Measurements from ENCODE around the gene GPR156. TPM values are rescaled to one million over a fixed set of nuclear protein-coding genes. Genes with fewer than 3 reads are reported as not detected.
"Not testable (repeated sequence)": the region's sequence is repeated elsewhere in the genome, so short reads cannot be mapped to it uniquely, and the experiment has no call there.

The GPR156 gene
- total RNA-seq, 1 donor from 2014 or later = 0.07 TPM

DNA sequence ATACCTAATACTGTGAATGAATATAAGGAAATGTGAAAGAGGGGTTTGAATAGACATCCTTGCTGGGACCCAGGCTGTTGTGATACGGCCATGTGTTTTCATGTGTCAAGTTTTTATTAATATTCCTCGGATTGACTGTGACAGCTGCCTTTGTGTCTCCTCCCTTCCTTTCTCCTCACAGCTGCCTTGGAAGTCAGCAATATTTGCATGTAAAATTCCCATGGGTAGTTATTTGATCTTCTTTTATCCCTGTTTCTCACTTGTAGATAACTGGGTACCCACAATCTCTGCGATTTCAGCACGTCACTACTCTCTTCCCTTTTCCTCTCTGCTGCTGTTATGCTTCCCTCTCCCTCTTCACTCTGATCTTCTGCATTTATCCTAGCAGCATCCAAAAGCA lies 9.4 kb downstream of the GPR156 start:
- intact Hi-C loops (cut with micrococcal nuclease) = no loop called here

DNA sequence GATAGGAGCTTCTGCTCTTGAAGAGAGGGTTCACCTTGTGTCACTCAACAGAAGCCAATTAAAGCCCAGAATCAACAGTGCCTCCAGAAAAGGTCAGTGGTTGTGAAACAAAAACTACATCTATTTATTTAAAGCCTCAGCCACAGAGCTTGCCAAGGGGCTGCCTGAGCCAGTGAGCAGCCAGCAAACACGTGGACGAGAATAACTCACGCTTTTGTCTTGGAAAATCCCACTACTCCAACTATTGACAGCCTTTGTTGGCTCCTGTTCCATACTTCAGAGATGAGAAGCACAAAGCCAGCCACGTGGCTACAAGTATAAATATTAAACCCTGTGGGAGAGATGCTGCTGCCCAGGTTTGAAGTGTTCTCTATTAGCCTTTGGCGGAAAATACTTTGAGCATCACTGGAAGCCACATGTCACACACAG lies 10.3 kb downstream of the GPR156 start:
- intact Hi-C loops (cut with micrococcal nuclease) = no loop called here

DNA sequence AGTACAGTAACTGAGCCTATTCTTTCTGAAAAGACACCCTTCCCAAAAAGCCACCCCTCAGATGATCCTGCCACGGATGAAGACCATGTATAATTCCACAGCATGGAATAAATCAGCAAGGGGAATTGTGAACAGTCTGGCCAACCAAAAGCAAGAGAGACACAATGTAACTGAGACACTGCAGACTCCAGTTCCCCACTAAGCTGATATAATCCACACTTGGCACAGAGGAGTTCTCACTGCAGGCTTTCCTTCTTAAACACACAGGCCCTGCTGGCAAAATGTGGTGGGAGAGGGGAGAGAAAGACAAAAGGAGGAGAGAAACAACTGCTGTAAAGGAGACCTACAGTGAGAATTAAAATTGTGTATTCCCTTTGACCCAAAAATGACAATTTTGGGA lies 12.7 kb downstream of the GPR156 start:
- intact Hi-C loops (cut with micrococcal nuclease) = no loop called here

DNA sequence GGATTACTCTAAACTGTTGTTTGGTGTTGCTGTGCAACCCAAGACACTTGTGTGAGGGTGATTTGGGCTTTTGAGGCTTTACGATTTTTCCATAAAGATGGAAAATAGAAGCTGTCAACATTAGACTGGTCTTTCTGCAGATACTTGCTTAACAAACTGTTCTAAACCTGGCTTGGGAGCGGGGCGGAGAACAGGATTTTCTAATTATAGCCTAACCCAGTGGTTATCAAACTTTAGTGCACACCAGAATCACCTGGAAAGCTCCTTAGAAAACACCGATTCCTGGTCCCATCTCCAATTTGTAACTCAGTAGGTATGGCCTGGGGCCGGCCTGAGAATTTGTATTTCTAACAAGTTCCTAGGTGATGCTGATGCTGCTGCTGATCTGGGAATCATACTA lies 19.0 kb downstream of the GPR156 start:
- intact Hi-C loops (cut with micrococcal nuclease) = no loop called here

- intact Hi-C loops (cut with micrococcal nuclease) = no loop called here
These were observed 20.1 kb downstream of the GPR156 start for GRCh38 chr3:120264963-120265362.

DNA sequence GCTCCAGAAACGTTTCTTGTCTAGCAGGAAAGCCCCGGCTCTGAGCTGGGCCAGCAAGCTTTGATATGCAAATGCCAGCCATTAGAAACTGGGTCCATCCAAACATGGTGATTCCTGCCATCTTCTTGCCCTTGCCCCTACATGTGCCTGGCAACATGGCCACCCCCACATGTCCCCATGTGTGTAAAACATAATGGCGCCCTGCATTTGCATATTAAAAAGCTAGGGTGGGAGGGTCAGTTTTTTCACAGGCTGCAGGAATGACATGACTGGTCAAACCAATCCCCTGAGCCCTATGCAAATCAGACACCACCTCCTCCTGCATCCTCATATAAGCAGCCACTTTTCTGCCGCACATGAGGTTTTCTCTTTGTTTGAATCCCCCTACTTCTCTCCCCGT lies 21.2 kb downstream of the GPR156 start:
- intact Hi-C loops (cut with micrococcal nuclease) = no loop called here

GRCh38 chr3:120258009-120258408 lies 27.0 kb downstream of the GPR156 start:
- intact Hi-C loops (cut with micrococcal nuclease) = no loop called here

GRCh38 chr3:120245386-120245785 lies 39.6 kb downstream of the GPR156 start:
- intact Hi-C loops (cut with micrococcal nuclease) = loop anchor here (2.0 kb wide), 1 partner anchor 103 kb away; the partner anchor contains the start of gene LRRC58

GRCh38 chr3:120244834-120245225 lies 40.2 kb downstream of the GPR156 start:
- intact Hi-C loops (cut with micrococcal nuclease) = loop anchor here (1.0 to 2.0 kb wide), 8 partner anchors 104 to 550 kb away; partner anchors contain the start of gene LRRC58

- intact Hi-C loops (cut with micrococcal nuclease) = no loop called here
These were observed 45.4 kb downstream of the GPR156 start for GRCh38 chr3:120239644-120240043.

DNA sequence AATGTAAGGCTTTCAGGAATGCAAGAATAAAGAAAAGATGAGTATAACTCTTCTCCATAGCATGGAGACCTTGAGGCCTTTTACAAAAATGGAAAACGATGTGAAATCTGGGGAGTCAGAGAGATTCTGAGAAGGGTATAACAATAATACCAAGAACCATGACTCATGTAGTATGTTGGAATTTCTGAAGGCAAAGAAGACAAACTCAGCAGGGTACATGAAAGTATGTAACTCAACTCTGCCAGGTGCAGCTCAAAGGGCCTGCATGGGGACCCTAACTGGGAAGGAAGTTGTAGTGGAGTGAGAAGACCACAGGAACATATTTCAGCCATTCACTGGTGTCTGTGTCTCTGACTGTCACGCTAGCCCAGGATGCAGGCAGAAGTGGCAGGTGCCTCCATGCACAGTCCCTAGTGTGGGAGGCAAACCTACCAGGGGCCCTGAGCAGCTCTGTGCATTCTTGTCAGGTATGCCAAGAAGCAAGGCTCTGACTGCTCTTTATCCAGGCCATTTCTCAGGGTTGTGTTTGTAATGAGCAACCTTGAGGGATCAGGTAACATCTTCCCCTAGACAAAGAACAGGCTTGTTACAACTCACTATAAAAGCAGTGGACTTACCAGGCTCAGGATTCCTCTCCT lies 57.2 kb downstream of the GPR156 start:
- intact Hi-C loops (cut with micrococcal nuclease) = no loop called here

- intact Hi-C loops (cut with micrococcal nuclease) = no loop called here
These were observed 60.8 kb downstream of the GPR156 start for GRCh38 chr3:120224237-120224636.

GRCh38 chr3:120218981-120219380 lies 66.0 kb downstream of the GPR156 start:
- intact Hi-C loops (cut with micrococcal nuclease) = no loop called here

GRCh38 chr3:120216633-120217032 lies 68.4 kb downstream of the GPR156 start:
- intact Hi-C loops (cut with micrococcal nuclease) = not testable (repeated sequence)

GRCh38 chr3:120214176-120214575 lies 70.8 kb downstream of the GPR156 start:
- intact Hi-C loops (cut with micrococcal nuclease) = no loop called here

GRCh38 chr3:120212505-120212904 lies 72.5 kb downstream of the GPR156 start:
- intact Hi-C loops (cut with micrococcal nuclease) = no loop called here

- intact Hi-C loops (cut with micrococcal nuclease) = no loop called here
These were observed 75.6 kb downstream of the GPR156 start for GRCh38 chr3:120209425-120209824.

DNA sequence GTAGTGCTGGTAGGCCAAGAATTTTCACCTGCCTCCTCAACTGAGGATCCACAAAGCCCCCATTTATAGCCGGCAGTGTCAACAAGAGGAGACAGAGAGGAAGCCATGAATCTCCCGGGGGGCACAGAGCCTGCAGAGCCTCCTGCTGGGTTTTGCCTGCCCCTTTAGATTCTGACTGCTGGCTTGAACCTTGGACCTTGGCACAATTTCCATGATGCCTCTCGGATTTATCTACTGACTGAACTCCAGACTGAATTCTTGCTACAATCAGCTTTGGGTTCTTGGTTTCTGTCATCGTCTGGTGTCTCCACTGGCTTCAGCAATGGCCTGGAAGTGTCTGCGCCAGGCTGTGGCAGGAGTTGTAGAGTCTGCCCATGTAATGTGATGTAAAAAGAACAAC lies 80.7 kb downstream of the GPR156 start:
- intact Hi-C loops (cut with micrococcal nuclease) = no loop called here

GRCh38 chr3:120203621-120204020 lies 81.4 kb downstream of the GPR156 start:
- intact Hi-C loops (cut with micrococcal nuclease) = no loop called here

DNA sequence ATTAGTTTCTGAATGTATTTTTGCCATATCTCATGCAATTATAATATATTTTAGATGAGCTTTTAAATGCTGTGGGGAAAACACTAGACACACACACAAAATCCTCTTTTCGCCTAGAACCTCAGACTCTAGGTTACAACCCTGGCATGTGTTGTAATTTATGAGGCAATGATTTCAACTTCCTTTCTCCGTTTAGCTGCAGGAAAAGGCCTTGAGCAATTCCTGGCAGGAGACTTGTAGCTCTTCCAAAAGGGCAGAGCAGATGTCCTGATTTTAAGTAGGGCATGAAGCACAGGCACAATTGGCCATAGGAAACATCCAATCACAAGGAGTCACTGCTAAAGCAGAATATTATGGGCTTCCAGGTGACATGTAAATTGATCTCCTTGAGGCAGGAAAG lies 82.0 kb downstream of the GPR156 start:
- intact Hi-C loops (cut with micrococcal nuclease) = no loop called here

GRCh38 chr3:120202363-120202762 lies 82.7 kb downstream of the GPR156 start:
- intact Hi-C loops (cut with micrococcal nuclease) = no loop called here

DNA sequence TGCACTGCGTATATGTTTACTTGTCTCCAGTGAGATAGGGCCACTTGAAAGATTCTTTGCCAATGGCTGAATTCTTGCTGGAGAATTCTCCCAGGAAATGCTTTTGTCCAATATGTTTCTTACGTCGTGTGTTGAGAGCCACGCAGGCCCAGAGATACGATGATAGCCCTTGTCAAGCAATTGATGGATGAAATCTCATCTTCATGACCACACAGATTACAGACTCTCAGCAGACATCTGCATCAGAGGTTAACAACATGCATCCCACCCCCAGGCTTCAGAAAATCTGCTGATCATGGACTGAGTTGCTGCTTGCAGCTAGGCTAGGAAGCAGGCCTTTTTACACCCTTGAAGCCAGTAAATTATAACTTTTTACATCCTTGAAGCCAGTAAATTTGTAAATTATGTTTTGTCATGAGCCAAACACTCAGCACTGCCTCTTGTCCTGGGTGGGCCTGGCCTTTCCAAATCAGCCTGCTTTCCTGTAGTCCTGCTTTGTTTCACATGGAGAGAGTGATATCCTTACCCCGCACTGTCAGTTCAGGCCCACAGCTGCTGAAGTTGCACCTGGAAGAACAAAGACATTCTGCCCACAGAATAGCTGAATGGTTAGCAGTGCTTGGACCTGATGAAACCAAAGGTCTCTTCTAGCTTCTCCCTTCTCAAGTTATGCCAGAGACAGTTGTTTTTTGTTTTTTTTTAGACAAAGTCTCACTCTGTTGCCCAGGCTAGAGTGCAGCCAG lies 84.4 kb downstream of the GPR156 start:
- intact Hi-C loops (cut with micrococcal nuclease) = no loop called here
